Immature natural killer cell (primary cell): ENCODE data around the gene CDHR3. TPM values are rescaled to one million over a fixed set of nuclear protein-coding genes. Genes with fewer than 3 reads are reported as not detected.
"Not testable (repeated sequence)": the region's sequence is repeated elsewhere in the genome, so short reads cannot be mapped to it uniquely, and the experiment has no call there.

Experiments
- DNase-seq, 3 donors: peaks; one replicate each; pipeline ENCODE4 v3.0.0; 2022; ENCODE audit warnings: mixed read lengths in 1 of 3
- H3K27ac Mint-ChIP-seq, 6 donors: one replicate each; pipeline ENCODE4 v1.8.0; 2020; ENCODE audit warnings: mixed read lengths in 6 of 6, mild to moderate bottlenecking in 5 of 6, inconsistent platforms in 4 of 6, moderate library complexity in 3 of 6
- H3K27me3 Mint-ChIP-seq, 3 donors: one replicate each; pipeline ENCODE4 v1.8.0; 2020 to 2021; ENCODE audit warnings: low read depth in 3 of 3, mild to moderate bottlenecking in 3 of 3, mixed read lengths in 3 of 3, moderate library complexity in 3 of 3, inconsistent platforms in 1 of 3
- H3K36me3 Mint-ChIP-seq, 3 donors: one replicate each; pipeline ENCODE4 v1.8.0; 2020; ENCODE audit warnings: mixed read lengths in 3 of 3, inconsistent platforms in 2 of 3, mild to moderate bottlenecking in 2 of 3
- H3K4me1 Mint-ChIP-seq, 2 donors: one replicate each; pipeline ENCODE4 v1.8.0; 2020; ENCODE audit warnings: inconsistent platforms in 2 of 2, mild to moderate bottlenecking in 2 of 2, mixed read lengths in 2 of 2, moderate library complexity in 1 of 2
- H3K4me3 Mint-ChIP-seq, 5 donors: one replicate each; pipeline ENCODE4 v1.8.0; 2020; ENCODE audit warnings: mild to moderate bottlenecking in 5 of 5, mixed read lengths in 5 of 5, inconsistent platforms in 3 of 5, moderate library complexity in 3 of 5
- H3K9me3 Mint-ChIP-seq, 6 donors: one replicate each; pipeline ENCODE4 v1.8.0; 2020; ENCODE audit warnings: mild to moderate bottlenecking in 6 of 6, mixed read lengths in 6 of 6, inconsistent platforms in 4 of 6, moderate library complexity in 3 of 6
- polyA plus RNA-seq, 3 donors: library from polyadenylated mRNA; unstranded; fragments of 300-500 nt; fragmentation: Illumina TruSeq; gene quantifications; one replicate each; pipeline ENCODE4 v1.2.3, GENCODE V29; 2021

Gene CDHR3
- polyA plus RNA-seq, 3 donors from 2014 or later = 1.2 to 3.4 (median 2.1) TPM

- Mint-ChIP-seq H3K27me3 (peaks cover 0 to 3% (median 0%) of the 10 kb centered on the region in 3 donors), H3K27ac (no peak overlapping the region), H3K4me3 (no peak overlapping the region), H3K4me1 (no peaks in the 10 kb centered on the region), H3K9me3 (no peaks in the 10 kb centered on the region), H3K36me3 (peaks cover 0 to 5% (median 0%) of the 10 kb centered on the region in 3 donors)
- no peak for DNase-seq
These were observed 29.8 kb downstream of the CDHR3 start for GRCh38 chr7:105992905-105993304.

DNA sequence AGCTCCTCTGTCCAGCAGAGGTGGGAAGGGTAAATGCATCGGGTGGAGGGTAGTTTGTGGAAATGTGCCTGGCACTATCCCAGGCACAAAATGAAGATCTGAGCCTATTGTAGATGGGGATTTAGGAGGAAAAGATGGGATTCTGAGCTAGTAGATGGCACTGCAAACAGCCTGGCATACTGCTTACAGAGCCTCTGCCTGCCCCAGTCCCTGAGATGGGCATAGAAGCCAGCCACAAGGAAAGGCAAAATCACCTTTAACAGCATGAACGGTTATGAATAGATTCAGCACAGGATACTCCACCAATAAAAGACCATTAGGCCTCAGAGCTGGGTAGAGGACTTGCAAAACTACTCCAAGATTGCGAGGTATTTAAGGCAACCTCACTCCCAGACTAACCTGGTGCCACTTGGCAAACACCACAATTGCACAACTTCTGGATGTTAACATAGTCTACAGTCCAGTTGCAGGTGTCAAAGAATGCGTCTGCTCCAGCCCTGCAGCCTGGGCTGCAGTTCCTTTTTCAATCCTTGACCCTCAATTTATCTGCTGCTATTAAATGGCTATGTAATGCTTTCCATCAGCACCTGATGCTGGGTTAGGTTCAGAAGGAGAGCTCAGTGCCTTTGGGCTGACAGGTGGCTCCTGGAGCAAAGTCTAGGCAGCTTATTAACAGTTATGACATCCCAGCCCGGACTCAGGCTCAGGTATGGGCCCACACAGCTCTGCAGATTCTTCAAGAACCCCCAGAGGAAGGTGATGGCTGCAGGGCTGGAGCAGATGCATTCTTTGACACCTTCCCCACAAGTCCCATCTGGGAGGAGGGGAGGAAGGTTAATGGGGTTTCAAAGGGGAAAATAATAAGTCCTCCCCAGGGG lies 34.0 kb downstream of the CDHR3 start:
- Mint-ChIP-seq H3K9me3 (no peaks in the 10 kb centered on the region), H3K36me3 (peaks cover 0 to 5% (median 0%) of the 10 kb centered on the region in 3 donors), H3K4me1 (no peaks in the 10 kb centered on the region), H3K27me3 (peaks cover 0 to 3% (median 3%) of the 10 kb centered on the region in 3 donors), H3K27ac (no peak overlapping the region), H3K4me3 (no peak overlapping the region)
- DNase-seq = no peak

DNA sequence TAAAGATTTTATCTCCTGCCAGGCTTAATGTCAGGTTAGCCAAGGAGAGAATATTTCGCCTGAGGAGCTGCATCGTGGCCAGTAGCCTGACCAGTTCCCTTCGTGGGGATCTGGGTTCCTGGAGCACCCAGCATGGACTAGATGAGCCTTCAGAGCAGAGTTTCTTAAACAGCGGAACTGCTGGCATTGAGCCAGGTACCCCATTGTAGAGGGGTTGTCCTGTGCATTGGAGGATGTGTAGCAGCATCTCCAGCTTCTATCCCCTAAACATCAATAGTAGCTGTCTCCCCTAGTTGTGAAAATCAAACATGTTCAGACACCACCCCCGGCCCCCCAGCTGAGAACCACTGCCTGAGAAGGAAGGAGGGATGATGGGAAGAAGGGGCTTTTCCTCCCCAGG lies 36.2 kb downstream of the CDHR3 start:
- H3K27ac Mint-ChIP-seq = no peak overlapping the region
- H3K9me3 Mint-ChIP-seq = no peaks in the 10 kb centered on the region
- no peak overlapping the region for H3K4me3 Mint-ChIP-seq
- peaks cover 0 to 3% (median 0%) of the 10 kb centered on the region in 3 donors for H3K27me3 Mint-ChIP-seq
- no peak for DNase-seq
- H3K4me1 Mint-ChIP-seq = no peaks in the 10 kb centered on the region
- no peaks in the 10 kb centered on the region for H3K36me3 Mint-ChIP-seq

- Mint-ChIP-seq H3K4me1 (no peaks in the 10 kb centered on the region), H3K27ac (no peak overlapping the region), H3K9me3 (no peaks in the 10 kb centered on the region), H3K36me3 (peaks cover 3 to 6% (median 5%) of the 10 kb centered on the region in 3 donors), H3K4me3 (no peak overlapping the region), H3K27me3 (peaks cover 0 to 3% (median 0%) of the 10 kb centered on the region in 3 donors)
- DNase-seq = no peak
These were observed 38.1 kb downstream of the CDHR3 start for GRCh38 chr7:106001196-106001595.

DNA sequence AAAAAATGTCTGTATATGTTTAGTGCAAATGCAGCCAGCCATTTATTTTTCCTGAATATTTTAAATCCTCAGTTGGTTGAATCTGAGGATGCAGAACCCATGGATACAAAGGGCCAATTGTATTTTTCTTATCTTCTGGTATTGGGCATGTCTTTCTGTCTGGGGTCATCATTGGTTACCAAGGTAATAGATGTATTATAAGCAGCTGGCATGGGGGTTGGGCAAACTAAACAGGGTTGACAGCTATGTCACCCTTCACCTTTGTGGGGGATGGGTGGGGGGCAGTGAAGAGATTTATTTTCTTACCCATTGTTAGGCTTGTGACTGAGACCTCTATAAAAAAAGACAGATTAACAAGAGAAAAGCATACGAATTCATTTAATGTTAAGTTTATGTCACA lies 38.8 kb downstream of the CDHR3 start:
- DNase-seq = no peak
- H3K27me3 Mint-ChIP-seq = peaks cover 0 to 3% (median 0%) of the 10 kb centered on the region in 3 donors
- H3K4me3 Mint-ChIP-seq = no peak overlapping the region
- H3K9me3 Mint-ChIP-seq = no peaks in the 10 kb centered on the region
- no peaks in the 10 kb centered on the region for H3K4me1 Mint-ChIP-seq
- H3K36me3 Mint-ChIP-seq = peaks cover 3 to 8% (median 6%) of the 10 kb centered on the region in 3 donors
- no peak overlapping the region for H3K27ac Mint-ChIP-seq

- H3K27me3 Mint-ChIP-seq = peaks cover 0 to 4% (median 3%) of the 10 kb centered on the region in 3 donors
- H3K36me3 Mint-ChIP-seq = peaks cover 8 to 10% (median 8%) of the 10 kb centered on the region in 3 donors
- no peak overlapping the region for H3K4me3 Mint-ChIP-seq
- no peak for DNase-seq
- H3K4me1 Mint-ChIP-seq = no peaks in the 10 kb centered on the region
- H3K27ac Mint-ChIP-seq = no peak overlapping the region
- peaks cover 0 to 7% (median under 1%) of the 10 kb centered on the region in 6 donors for H3K9me3 Mint-ChIP-seq
These were observed 40.5 kb downstream of the CDHR3 start for GRCh38 chr7:106003525-106004064.

DNA sequence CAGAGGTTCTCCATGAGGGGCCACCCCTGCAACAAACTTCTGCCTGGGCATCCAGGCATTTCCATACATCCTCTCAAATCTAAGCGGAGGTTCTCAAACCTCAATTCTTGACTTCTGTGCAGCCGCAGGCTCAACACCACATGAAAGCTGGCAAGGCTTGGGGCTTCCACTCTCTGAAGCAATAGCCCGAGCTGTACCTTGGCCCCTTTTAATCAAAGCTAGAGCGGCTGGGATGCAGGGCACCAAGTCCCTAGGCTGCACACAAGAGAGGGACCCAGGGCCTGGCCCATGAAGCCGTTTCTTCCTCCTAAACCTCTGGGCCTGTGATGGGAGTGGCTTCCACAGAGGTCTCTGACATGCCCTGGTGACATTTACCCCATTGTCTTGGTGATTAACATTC lies 43.8 kb downstream of the CDHR3 start:
- DNase-seq = no peak
- Mint-ChIP-seq H3K9me3 (peaks cover 0 to 7% (median under 1%) of the 10 kb centered on the region in 6 donors), H3K36me3 (peaks cover 8 to 11% (median 10%) of the 10 kb centered on the region in 3 donors), H3K27me3 (peaks cover 3 to 8% (median 5%) of the 10 kb centered on the region in 3 donors), H3K27ac (no peak overlapping the region), H3K4me3 (no peak overlapping the region), H3K4me1 (peaks cover 5 to 14% of the 10 kb centered on the region in 2 donors)

DNA sequence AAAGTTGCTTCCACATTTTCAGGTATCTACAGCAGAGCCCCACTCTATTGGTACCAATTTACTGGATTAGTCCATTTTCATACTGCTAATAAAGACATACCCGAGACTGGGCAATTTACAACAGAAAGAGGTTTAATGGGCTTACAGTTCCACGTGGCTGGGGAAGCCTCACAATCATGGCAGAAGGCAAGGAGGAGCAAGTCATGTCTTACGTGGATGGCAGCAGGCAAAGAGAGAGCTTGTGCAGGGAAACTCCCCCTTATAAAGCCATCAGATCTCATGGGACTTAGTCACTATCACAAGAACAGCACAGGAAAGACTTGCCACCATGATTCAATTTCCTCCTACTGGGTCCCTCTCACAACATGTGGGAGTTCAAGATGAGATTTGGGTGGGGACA lies 44.7 kb downstream of the CDHR3 start:
- peak overlapping the region in 1 of 6 donors; percentile 74 for H3K27ac Mint-ChIP-seq
- H3K4me3 Mint-ChIP-seq, H3K9me3 Mint-ChIP-seq, DNase-seq: not testable (repeated sequence)
- peaks cover 5 to 14% of the 10 kb centered on the region in 2 donors for H3K4me1 Mint-ChIP-seq
- H3K36me3 Mint-ChIP-seq = peaks cover 13 to 16% (median 15%) of the 10 kb centered on the region in 3 donors
- peaks cover 5 to 11% (median 8%) of the 10 kb centered on the region in 3 donors for H3K27me3 Mint-ChIP-seq

DNA sequence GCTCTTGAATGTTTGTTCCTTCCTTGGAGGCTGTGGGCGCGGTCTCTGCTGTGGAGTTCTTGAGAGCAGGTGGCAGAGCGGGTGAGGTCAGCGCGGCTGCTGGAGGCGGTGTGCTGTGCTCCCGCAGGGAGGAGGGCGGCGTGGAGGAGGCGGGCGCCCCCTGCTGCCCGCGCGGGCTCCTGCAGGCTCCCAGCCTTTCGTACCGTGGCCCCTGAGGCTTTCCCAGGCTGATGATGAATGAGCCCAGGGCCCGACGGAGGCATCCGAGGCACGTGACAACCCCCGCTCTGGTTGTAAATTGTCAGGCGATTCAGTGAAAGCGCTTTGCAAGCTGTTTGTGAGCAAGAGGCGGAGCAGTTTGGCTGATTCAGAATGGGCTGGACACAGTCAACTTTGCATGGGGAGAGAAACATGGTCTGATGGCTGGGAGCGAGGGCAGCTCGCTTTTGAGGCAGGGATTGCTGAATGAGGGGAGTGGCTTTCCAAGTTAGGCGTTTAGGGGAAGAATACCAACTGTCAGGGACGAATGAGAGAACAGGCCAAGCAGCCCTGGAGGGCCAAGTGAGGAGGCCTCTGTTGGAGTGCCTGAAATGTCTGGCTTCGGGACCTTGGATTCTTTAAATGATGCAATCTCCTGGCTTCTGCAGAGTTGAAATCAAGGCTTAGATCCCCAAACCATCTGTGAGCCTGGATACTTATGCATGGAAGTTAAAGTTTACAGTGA lies 46.6 kb downstream of the CDHR3 start:
- Mint-ChIP-seq H3K4me1 (peaks cover 5 to 14% of the 10 kb centered on the region in 2 donors), H3K27ac (peak overlapping the region in 1 of 6 donors; percentile 46), H3K9me3 (peaks cover 0 to 7% (median under 1%) of the 10 kb centered on the region in 6 donors), H3K36me3 (peaks cover 13 to 16% (median 15%) of the 10 kb centered on the region in 3 donors), H3K4me3 (peak overlapping the region in 1 of 5 donors; percentile 2), H3K27me3 (peaks cover 5 to 11% (median 8%) of the 10 kb centered on the region in 3 donors)
- peak; percentile 69 to 78 (median 76) for DNase-seq

DNA sequence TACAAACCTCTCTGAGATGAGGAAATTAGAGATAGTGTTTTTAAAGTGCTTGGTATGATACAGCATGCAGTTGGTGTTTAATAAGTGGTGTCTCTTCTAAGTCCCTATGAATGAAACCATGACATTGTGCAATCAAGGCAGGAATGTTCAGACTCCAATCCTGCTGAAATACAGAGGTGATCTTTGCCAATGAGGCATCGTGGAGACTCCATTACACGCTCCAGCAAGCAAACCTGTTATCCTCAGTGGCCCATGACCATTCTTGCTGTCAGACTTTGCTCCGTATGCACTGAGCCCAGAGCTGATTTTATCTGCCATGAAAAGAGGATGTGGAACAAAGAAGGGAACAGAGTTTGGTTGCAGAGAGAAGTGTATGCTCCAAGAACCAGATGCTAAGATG lies 47.3 kb downstream of the CDHR3 start:
- Mint-ChIP-seq H3K9me3 (peaks cover 0 to 7% (median under 1%) of the 10 kb centered on the region in 6 donors), H3K27me3 (peaks cover 5 to 12% (median 8%) of the 10 kb centered on the region in 3 donors), H3K36me3 (peaks cover 13 to 15% (median 13%) of the 10 kb centered on the region in 3 donors), H3K4me1 (peaks cover 5 to 14% of the 10 kb centered on the region in 2 donors), H3K4me3 (no peak overlapping the region), H3K27ac (peak overlapping the region in 1 of 6 donors; percentile 51)
- no peak for DNase-seq

DNA sequence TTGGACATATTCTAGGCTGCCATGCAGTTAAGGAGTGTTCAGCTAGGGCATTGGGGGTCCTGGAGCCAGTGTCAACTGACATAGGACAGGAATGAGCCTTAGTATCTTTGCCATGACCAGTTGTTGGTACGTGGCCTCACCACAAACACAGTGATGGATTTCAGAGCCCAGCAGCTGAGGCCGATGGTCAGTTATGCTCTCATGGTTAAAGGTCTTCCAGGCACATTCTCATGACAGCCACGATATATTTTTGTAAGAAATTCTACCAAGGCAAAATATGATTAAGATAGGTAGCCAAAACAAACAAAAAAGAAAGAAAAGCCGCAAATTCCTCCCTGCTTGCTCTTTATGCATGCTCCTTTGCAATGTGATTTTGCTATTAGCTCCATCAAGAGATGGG lies 47.8 kb downstream of the CDHR3 start:
- Mint-ChIP-seq H3K27ac (peak overlapping the region in 1 of 6 donors; percentile 51), H3K9me3 (peaks cover 0 to 7% (median under 1%) of the 10 kb centered on the region in 6 donors), H3K4me1 (peaks cover 5 to 14% of the 10 kb centered on the region in 2 donors), H3K4me3 (no peak overlapping the region), H3K27me3 (peaks cover 5 to 15% (median 8%) of the 10 kb centered on the region in 3 donors), H3K36me3 (peaks cover 10 to 13% (median 12%) of the 10 kb centered on the region in 3 donors)
- DNase-seq = no peak

DNA sequence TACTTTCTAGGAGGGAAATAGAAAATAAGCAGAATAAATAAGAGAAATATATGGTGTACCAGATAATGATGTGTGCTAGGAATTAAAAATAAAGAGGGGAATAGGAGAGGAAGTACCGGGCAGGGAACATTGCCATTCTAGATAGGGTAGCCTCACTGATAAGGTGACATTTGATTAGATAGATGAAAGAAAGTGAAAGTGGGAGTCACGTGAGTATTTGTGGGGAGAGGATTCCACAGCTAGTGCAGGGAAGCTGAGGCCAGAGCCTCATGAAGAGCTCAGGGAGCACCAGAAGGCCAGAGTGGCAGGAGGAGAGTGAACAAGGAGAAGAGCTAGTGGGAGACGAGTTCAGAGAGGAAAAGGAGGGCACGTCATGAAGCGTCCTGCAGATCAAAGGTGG lies 49.1 kb downstream of the CDHR3 start:
- Mint-ChIP-seq H3K27ac (no peak overlapping the region), H3K4me3 (no peak overlapping the region)

GRCh38 chr7:106012935-106013439 lies 49.9 kb downstream of the CDHR3 start:
- H3K9me3 Mint-ChIP-seq = no peaks in the 10 kb centered on the region
- H3K27ac Mint-ChIP-seq = no peak overlapping the region
- H3K36me3 Mint-ChIP-seq = peaks cover 4 to 8% (median 5%) of the 10 kb centered on the region in 3 donors
- peaks cover 5 to 14% of the 10 kb centered on the region in 2 donors for H3K4me1 Mint-ChIP-seq
- peaks cover 5 to 20% (median 8%) of the 10 kb centered on the region in 3 donors for H3K27me3 Mint-ChIP-seq
- DNase-seq = no peak
- no peak overlapping the region for H3K4me3 Mint-ChIP-seq

More for the DNA sequence above, 49.1 kb downstream of the CDHR3 start:
- Mint-ChIP-seq H3K4me1 (peaks cover 5 to 14% of the 10 kb centered on the region in 2 donors), H3K9me3 (peaks cover 0 to 6% (median under 1%) of the 10 kb centered on the region in 6 donors), H3K27me3 (peaks cover 5 to 16% (median 8%) of the 10 kb centered on the region in 3 donors), H3K36me3 (peaks cover 5 to 12% (median 8%) of the 10 kb centered on the region in 3 donors)
- no peak for DNase-seq
